HUES64 (cell line): ENCODE data around the gene FRMD3.

Experiments used
- H3K27ac ChIP-seq: 2 replicates; pipeline ENCODE4 v1.7.0; 2013; ENCODE audit warnings: low read depth, low read length, inconsistent platforms
- H3K27me3 ChIP-seq: 2 replicates; pipeline ENCODE4 v1.6.1; 2013; ENCODE audit warnings: mild to moderate bottlenecking, low read length; ENCODE audit not compliant: insufficient read depth
- H3K36me3 ChIP-seq: 2 replicates; pipeline ENCODE4 v1.6.1; 2013; ENCODE audit warnings: mild to moderate bottlenecking, low read length; ENCODE audit not compliant: insufficient read depth
- H3K4me1 ChIP-seq: 2 replicates; pipeline ENCODE4 v1.6.1; 2013; ENCODE audit warnings: mild to moderate bottlenecking, low read length, moderate library complexity; ENCODE audit not compliant: insufficient read depth
- H3K4me3 ChIP-seq: 2 replicates; pipeline ENCODE4 v1.5.1; 2013; ENCODE audit warnings: mild to moderate bottlenecking, low read length, moderate library complexity
- H3K9ac ChIP-seq: 2 replicates; pipeline ENCODE4 v1.6.1; 2013; ENCODE audit warnings: mild to moderate bottlenecking, low read depth, low read length
- H3K9me3 ChIP-seq: 2 replicates; pipeline ENCODE4 v1.6.1; 2013; ENCODE audit warnings: low read depth, low read length; ENCODE audit not compliant: insufficient read depth
- WGBS: fragments of 150-250, 120-280 bp; methylation state at CpG from one replicate; pipeline ENCODE4 v1.1.7; 2013; ENCODE audit warnings: missing lambda C conversion rate; 5-methylcytosine and 5-hydroxymethylcytosine counted together

Gene FRMD3

GRCh38 chr9:83497441-83497840 is 40.8 kb downstream of the FRMD3 start:
- 97% methylated on average over 2 of the region's 3 CpGs for WGBS
- Histone ChIP-seq H3K36me3 (no peaks in the 10 kb centered on the region), H3K27me3 (no peaks in the 10 kb centered on the region), H3K9ac (no peak overlapping the region), H3K27ac (no peak overlapping the region), H3K4me1 (no peaks in the 10 kb centered on the region), H3K4me3 (no peak overlapping the region), H3K9me3 (no peaks in the 10 kb centered on the region)

- 94% methylated on average over 3 of the region's 3 CpGs for WGBS
- Histone ChIP-seq H3K27me3 (no peaks in the 10 kb centered on the region), H3K4me1 (no peaks in the 10 kb centered on the region), H3K4me3 (no peak overlapping the region), H3K36me3 (no peaks in the 10 kb centered on the region), H3K9me3 (no peaks in the 10 kb centered on the region), H3K9ac (no peak overlapping the region), H3K27ac (no peak overlapping the region)
Measured at GRCh38 chr9:83491995-83492394, 46.2 kb downstream of the FRMD3 start.

- Histone ChIP-seq H3K36me3 (no peaks in the 10 kb centered on the region), H3K9ac (no peak overlapping the region), H3K4me3 (no peak overlapping the region), H3K9me3 (no peaks in the 10 kb centered on the region), H3K27me3 (no peaks in the 10 kb centered on the region), H3K4me1 (no peaks in the 10 kb centered on the region), H3K27ac (no peak overlapping the region)
- 87% methylated on average over 3 of the region's 3 CpGs for WGBS
Measured at GRCh38 chr9:83491413-83491812, 46.8 kb downstream of the FRMD3 start.

- WGBS, result 93% methylated on average over 1 of the region's 1 CpG
Measured at GRCh38 chr9:83489961-83490360, 48.2 kb downstream of the FRMD3 start.

GRCh38 chr9:83484990-83485389 is 53.2 kb downstream of the FRMD3 start:
- no peaks in the 10 kb centered on the region for H3K4me1 ChIP-seq
- no peaks in the 10 kb centered on the region for H3K27me3 ChIP-seq
- no peak overlapping the region for H3K27ac ChIP-seq
- no peak overlapping the region for H3K9ac ChIP-seq
- H3K36me3 ChIP-seq, result no peaks in the 10 kb centered on the region
- H3K9me3 ChIP-seq, result peaks cover 2% of the 10 kb centered on the region; the same call in 1 of the 2 replicates
- H3K4me3 ChIP-seq, result no peak overlapping the region
- 92% methylated on average over 6 of the region's 6 CpGs for WGBS

More at GRCh38 chr9:83489961-83490360, 48.2 kb downstream of the FRMD3 start:
- Histone ChIP-seq H3K4me1 (no peaks in the 10 kb centered on the region), H3K9ac (no peak overlapping the region), H3K36me3 (no peaks in the 10 kb centered on the region), H3K27ac (no peak overlapping the region), H3K27me3 (no peaks in the 10 kb centered on the region), H3K4me3 (no peak overlapping the region), H3K9me3 (no peaks in the 10 kb centered on the region)

GRCh38 chr9:83483223-83483622 is 55.0 kb downstream of the FRMD3 start:
- WGBS, result 80% methylated on average over 2 of the region's 2 CpGs
- H3K27ac ChIP-seq, result no peak overlapping the region
- no peaks in the 10 kb centered on the region for H3K4me1 ChIP-seq
- no peaks in the 10 kb centered on the region for H3K36me3 ChIP-seq
- no peak overlapping the region for H3K4me3 ChIP-seq
- no peaks in the 10 kb centered on the region for H3K27me3 ChIP-seq
- peaks cover 4% of the 10 kb centered on the region; the same call in 1 of the 2 replicates for H3K9me3 ChIP-seq
- no peak overlapping the region for H3K9ac ChIP-seq

- H3K27me3 ChIP-seq, result no peaks in the 10 kb centered on the region
- H3K4me1 ChIP-seq, result no peaks in the 10 kb centered on the region
- no peak overlapping the region for H3K9ac ChIP-seq
- WGBS, result 100% methylated on average over 1 of the region's 2 CpGs
- no peaks in the 10 kb centered on the region for H3K36me3 ChIP-seq
- H3K4me3 ChIP-seq, result no peak overlapping the region
- H3K9me3 ChIP-seq, result peaks cover 11% of the 10 kb centered on the region; the same call in 1 of the 2 replicates
- no peak overlapping the region for H3K27ac ChIP-seq
Measured at GRCh38 chr9:83479765-83480164, 58.4 kb downstream of the FRMD3 start.

GRCh38 chr9:83477571-83477970 is 60.6 kb downstream of the FRMD3 start:
- Histone ChIP-seq H3K4me3 (no peak overlapping the region), H3K27me3 (no peaks in the 10 kb centered on the region), H3K36me3 (no peaks in the 10 kb centered on the region), H3K9ac (no peak overlapping the region), H3K9me3 (peaks cover 11% of the 10 kb centered on the region; the same call in 1 of the 2 replicates), H3K27ac (no peak overlapping the region), H3K4me1 (no peaks in the 10 kb centered on the region)
- 86% methylated on average over 3 of the region's 3 CpGs for WGBS

GRCh38 chr9:83477120-83477519 is 61.1 kb downstream of the FRMD3 start:
- 92% methylated on average over 3 of the region's 3 CpGs for WGBS
- Histone ChIP-seq H3K9me3 (peaks cover 11% of the 10 kb centered on the region; the same call in 1 of the 2 replicates), H3K4me1 (no peaks in the 10 kb centered on the region), H3K9ac (no peak overlapping the region), H3K4me3 (no peak overlapping the region), H3K27ac (no peak overlapping the region), H3K27me3 (no peaks in the 10 kb centered on the region), H3K36me3 (no peaks in the 10 kb centered on the region)

- no peak overlapping the region for H3K9ac ChIP-seq
- WGBS, result 96% methylated on average over 4 of the region's 4 CpGs
- H3K4me3 ChIP-seq, result no peak overlapping the region
- H3K36me3 ChIP-seq, result no peaks in the 10 kb centered on the region
- no peaks in the 10 kb centered on the region for H3K27me3 ChIP-seq
- peaks cover 11% of the 10 kb centered on the region; the same call in 1 of the 2 replicates for H3K9me3 ChIP-seq
- H3K4me1 ChIP-seq, result no peaks in the 10 kb centered on the region
- H3K27ac ChIP-seq, result no peak overlapping the region
Measured at GRCh38 chr9:83476513-83476912, 61.7 kb downstream of the FRMD3 start.

- Histone ChIP-seq H3K9me3 (peaks cover 11% of the 10 kb centered on the region; the same call in 1 of the 2 replicates), H3K27me3 (no peaks in the 10 kb centered on the region), H3K9ac (no peak overlapping the region), H3K36me3 (no peaks in the 10 kb centered on the region), H3K27ac (no peak overlapping the region), H3K4me3 (no peak overlapping the region), H3K4me1 (no peaks in the 10 kb centered on the region)
- WGBS, result 94% methylated on average over 2 of the region's 5 CpGs
Measured at GRCh38 chr9:83475741-83476140, 62.5 kb downstream of the FRMD3 start.

- no peak overlapping the region for H3K9ac ChIP-seq
- peaks cover 6% of the 10 kb centered on the region; the same call in 1 of the 2 replicates for H3K9me3 ChIP-seq
- H3K27me3 ChIP-seq, result no peaks in the 10 kb centered on the region
- H3K27ac ChIP-seq, result no peak overlapping the region
- peaks cover 7% of the 10 kb centered on the region for H3K4me1 ChIP-seq
- no peak overlapping the region for H3K4me3 ChIP-seq
- no peaks in the 10 kb centered on the region for H3K36me3 ChIP-seq
Measured at GRCh38 chr9:83474631-83475030, 63.6 kb downstream of the FRMD3 start.
